Body of pancreas (tissue), 4 donors: Measurements from ENCODE around the gene ZAR1L. TPM values are rescaled to one million over a fixed set of nuclear protein-coding genes. Genes with fewer than 3 reads are reported as not detected.

Source experiments
- ATAC-seq: fragments of 150-250 bp; one replicate; pipeline ENCODE4 v1.9.1; 2016
- DNase-seq, 4 donors: peaks; one replicate each; pipeline ENCODE4 v3.0.0-alpha.2; 2019
- H3K27ac ChIP-seq, 4 donors: fragments of 200-600 bp; sonication (generic); 1 replicate in 3 of 4; 2 replicates in 1 of 4; pipeline versions ENCODE4 v1.5.1 to v1.6.1; 2016 to 2019; ENCODE audit warnings: mild to moderate bottlenecking in 1 of 4, mixed read lengths in 1 of 4, moderate library complexity in 1 of 4
- H3K27me3 ChIP-seq, 2 donors: fragments of 200-600 bp; sonication (generic); one replicate each; pipeline ENCODE4 v1.6.0; 2016; ENCODE audit warnings: mild to moderate bottlenecking in 1 of 2
- H3K36me3 ChIP-seq, 2 donors: fragments of 200-600 bp; sonication (generic); replicated peaks in 1 of 2; 2 replicates each; pipeline ENCODE4 v1.5.1; 2016; ENCODE audit warnings: low read depth in 2 of 2; ENCODE audit not compliant: insufficient read depth in 1 of 2
- H3K4me1 ChIP-seq: fragments of 200-600 bp; sonication (generic); one replicate; pipeline ENCODE4 v1.6.0; 2016
- H3K4me3 ChIP-seq, 2 donors: fragments of 200-600 bp; sonication (generic); 1 replicate in 1 of 2; 2 replicates in 1 of 2; pipeline ENCODE4 v1.5.1; 2016 to 2019
- H3K9me3 ChIP-seq, 3 donors: fragments of 200-600 bp; sonication (generic); 1 replicate in 2 of 3; 2 replicates in 1 of 3; pipeline ENCODE4 v1.5.1; 2016
- POLR2A ChIP-seq, 3 donors: fragments of 450-650 bp; IDR thresholded peaks; one replicate each; pipeline ENCODE4 v1.6.1; 2016; ENCODE audit warnings: antibody characterized with exemption in 3 of 3, mild to moderate bottlenecking in 2 of 3
- WGBS, 2 donors: methylation state at CpG; one replicate each; pipeline ENCODE4 v1.1.5; 2017; 5-methylcytosine and 5-hydroxymethylcytosine counted together
- intact Hi-C: fragments of 100-400 bp; cut with DNase I; formaldehyde crosslinking; loops from one replicate; pipeline ENCODE4 v1.15.1; 2023
- total RNA-seq, 2 donors: library from RNA; depleted of rRNA; stranded (reverse); fragments of >200 nt; gene quantifications; one replicate each; pipeline ENCODE4 v1.1.0, GENCODE V29; 2016
- TF ChIP-seq, protein P1 (sequence below), 7 experiments: fragments of 450-650 bp in 4 of 7; fragments of 200-600 bp in 3 of 7; sonication (generic) in 3 of 7; IDR thresholded peaks; one replicate each; pipeline ENCODE4 v1.5.1; 2016 to 2019; ENCODE audit warnings: antibody characterized with exemption in 7 of 7

ZAR1L gene
- total RNA-seq, 2 donors from 2014 or later, result not detected

DNA sequence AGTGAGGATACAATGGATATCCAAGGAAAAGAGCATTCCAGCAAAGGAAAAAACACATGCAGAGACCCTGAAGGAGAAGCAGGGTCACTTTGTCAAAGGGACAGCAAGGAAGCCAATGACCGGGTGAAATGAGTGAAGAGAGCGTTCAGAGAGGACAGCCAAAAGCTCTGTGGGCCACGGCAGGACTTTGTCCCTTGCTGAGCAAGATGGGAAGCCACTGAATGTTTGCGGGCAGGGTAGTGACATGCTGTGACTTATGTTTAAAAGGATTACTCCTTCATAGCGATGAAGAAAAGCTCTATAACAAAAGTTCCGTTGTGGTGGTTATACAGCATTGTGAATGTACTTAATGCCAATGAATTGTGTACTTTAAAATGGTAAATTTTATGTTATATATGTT lies 16.5 kb downstream of the ZAR1L start:
- TF ChIP-seq, protein P1, sequence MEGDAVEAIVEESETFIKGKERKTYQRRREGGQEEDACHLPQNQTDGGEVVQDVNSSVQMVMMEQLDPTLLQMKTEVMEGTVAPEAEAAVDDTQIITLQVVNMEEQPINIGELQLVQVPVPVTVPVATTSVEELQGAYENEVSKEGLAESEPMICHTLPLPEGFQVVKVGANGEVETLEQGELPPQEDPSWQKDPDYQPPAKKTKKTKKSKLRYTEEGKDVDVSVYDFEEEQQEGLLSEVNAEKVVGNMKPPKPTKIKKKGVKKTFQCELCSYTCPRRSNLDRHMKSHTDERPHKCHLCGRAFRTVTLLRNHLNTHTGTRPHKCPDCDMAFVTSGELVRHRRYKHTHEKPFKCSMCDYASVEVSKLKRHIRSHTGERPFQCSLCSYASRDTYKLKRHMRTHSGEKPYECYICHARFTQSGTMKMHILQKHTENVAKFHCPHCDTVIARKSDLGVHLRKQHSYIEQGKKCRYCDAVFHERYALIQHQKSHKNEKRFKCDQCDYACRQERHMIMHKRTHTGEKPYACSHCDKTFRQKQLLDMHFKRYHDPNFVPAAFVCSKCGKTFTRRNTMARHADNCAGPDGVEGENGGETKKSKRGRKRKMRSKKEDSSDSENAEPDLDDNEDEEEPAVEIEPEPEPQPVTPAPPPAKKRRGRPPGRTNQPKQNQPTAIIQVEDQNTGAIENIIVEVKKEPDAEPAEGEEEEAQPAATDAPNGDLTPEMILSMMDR (IDR thresholded peaks at IDR 0.05), result no peak
- TF ChIP-seq POLR2A (IDR thresholded peaks at IDR 0.05), result no peak
- Histone ChIP-seq H3K27me3 (no peaks in the 10 kb centered on the region), H3K9me3 (no peaks in the 10 kb centered on the region), H3K4me1 (no peaks in the 10 kb centered on the region), H3K27ac (no peak overlapping the region), H3K4me3 (no peak overlapping the region), H3K36me3 (peaks cover 0 to 4% of the 10 kb centered on the region in 2 donors)
- DNase-seq, result no peak
- intact Hi-C loops, result no loop called here
- WGBS, 2 donors, result 86 to 87% methylated on average over 6 of the region's 6 CpGs
- no peak for ATAC-seq

DNA sequence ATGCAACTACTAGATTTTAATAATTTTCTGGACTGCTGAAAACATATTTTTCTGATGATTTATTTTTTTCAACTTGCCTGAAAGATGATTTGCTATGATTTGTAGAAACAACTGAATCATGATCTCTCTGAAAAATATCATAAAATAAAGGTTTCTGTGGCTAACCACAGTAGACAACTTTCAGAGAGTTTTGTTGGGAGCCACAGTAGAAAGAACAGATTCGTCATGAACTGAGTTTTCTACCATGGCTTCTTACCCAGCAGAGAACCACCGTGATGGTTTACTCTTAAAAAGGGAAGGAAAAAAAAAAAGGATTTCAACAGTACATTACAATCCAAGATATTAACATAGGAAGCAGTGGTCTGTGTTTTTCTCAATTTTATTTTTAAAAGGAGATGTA lies 18.0 kb downstream of the ZAR1L start:
- Histone ChIP-seq H3K27me3 (no peaks in the 10 kb centered on the region), H3K4me1 (no peaks in the 10 kb centered on the region), H3K27ac (no peak overlapping the region), H3K9me3 (no peaks in the 10 kb centered on the region), H3K4me3 (no peak overlapping the region), H3K36me3 (peaks cover 0 to 4% of the 10 kb centered on the region in 2 donors)
- no peak for ATAC-seq
- TF ChIP-seq POLR2A (IDR thresholded peaks at IDR 0.05), result no peak
- TF ChIP-seq, protein P1 (IDR thresholded peaks at IDR 0.05), result no peak
- intact Hi-C loops, result no loop called here
- 69 to 89% methylated on average over 2 of the region's 2 CpGs for WGBS, 2 donors
- no peak for DNase-seq

DNA sequence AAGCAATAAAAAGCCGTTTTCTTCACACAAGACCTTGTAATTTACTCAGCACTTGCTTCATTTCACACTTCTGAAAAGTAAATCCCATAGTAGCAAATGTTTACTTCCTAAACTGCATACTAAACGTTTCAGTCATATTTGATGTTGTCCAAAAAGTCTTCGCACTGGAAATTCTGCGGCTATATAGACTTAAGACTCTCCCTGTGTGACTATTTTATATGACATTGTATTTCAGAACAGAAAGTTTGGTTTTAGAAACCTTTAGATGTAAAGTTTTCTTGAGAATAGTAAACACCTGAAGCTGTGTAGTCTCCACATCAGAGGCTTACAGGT lies 29.6 kb downstream of the ZAR1L start:
- H3K9me3 ChIP-seq, result no peaks in the 10 kb centered on the region
- TF ChIP-seq, protein P1 (IDR thresholded peaks at IDR 0.05), result no peak
- no peak for TF ChIP-seq POLR2A (IDR thresholded peaks at IDR 0.05)
- no peak overlapping the region for H3K4me3 ChIP-seq
- DNase-seq (no peak), ATAC-seq (no peak)
- H3K27me3 ChIP-seq, result no peaks in the 10 kb centered on the region
- WGBS, 2 donors, result 60 to 65% methylated on average over 4 of the region's 4 CpGs
- H3K4me1 ChIP-seq, result peaks cover 14% of the 10 kb centered on the region
- intact Hi-C loops, result no loop called here
- H3K36me3 ChIP-seq, result peaks cover 0 to 10% of the 10 kb centered on the region in 2 donors
- H3K27ac ChIP-seq, result no peak overlapping the region

GRCh38 chr13:32284927-32285632 lies 30.1 kb downstream of the ZAR1L start:
- intact Hi-C loops, result no loop called here
- H3K9me3 ChIP-seq, result no peaks in the 10 kb centered on the region
- ATAC-seq, result peak; percentile 38
- H3K27ac ChIP-seq, result peak overlapping the region in 1 of 4 donors; percentile 26
- H3K4me1 ChIP-seq, result peaks cover 14% of the 10 kb centered on the region
- WGBS, 2 donors, result 30 to 37% methylated on average over 6 of the region's 6 CpGs
- peak; percentile 20 to 36 (median 26) for DNase-seq
- H3K4me3 ChIP-seq, result no peak overlapping the region
- peaks cover 0 to 13% of the 10 kb centered on the region in 2 donors for H3K36me3 ChIP-seq
- H3K27me3 ChIP-seq, result no peaks in the 10 kb centered on the region
- TF ChIP-seq, protein P1 (IDR thresholded peaks at IDR 0.05), result no peak
- TF ChIP-seq POLR2A (IDR thresholded peaks at IDR 0.05), result no peak
